CD14-positive monocyte (primary cell): ENCODE measurements around the gene PAX8. TPM values are rescaled to one million over a fixed set of nuclear protein-coding genes. Genes with fewer than 3 reads are reported as not detected.

Source experiments
- DNase-seq, 3 donors: peaks; one replicate each; pipeline ENCODE4 v3.0.0-alpha.2; 2011 to 2022
- H2AFZ ChIP-seq: 2 replicates; pipeline ENCODE4 v1.6.0; 2012; ENCODE audit warnings: mild to moderate bottlenecking, low read depth, low read length, inconsistent platforms; ENCODE audit not compliant: insufficient read depth, poor library complexity, severe bottlenecking
- H3K27ac ChIP-seq, 2 donors: 1 replicate in 1 of 2; 2 replicates in 1 of 2; pipeline ENCODE4 v1.5.1; 2012 to 2013; ENCODE audit warnings: low read length in 2 of 2, control low read depth in 1 of 2, inconsistent platforms in 1 of 2, low read depth in 1 of 2, mild to moderate bottlenecking in 1 of 2
- H3K27me3 ChIP-seq, 2 donors: one replicate each; pipeline versions ENCODE4 v1.6.0 to v1.6.1; 2011 to 2013; ENCODE audit warnings: low read length in 2 of 2; ENCODE audit not compliant: control insufficient read depth in 2 of 2, insufficient read depth in 2 of 2
- H3K36me3 ChIP-seq, 2 donors: replicated peaks in 1 of 2; 1 replicate in 1 of 2; 2 replicates in 1 of 2; pipeline versions ENCODE4 v1.5.1 to v1.6.1; 2012 to 2013; ENCODE audit warnings: low read length in 2 of 2, control low read depth in 1 of 2, inconsistent platforms in 1 of 2, mild to moderate bottlenecking in 1 of 2; ENCODE audit not compliant: insufficient read depth in 2 of 2, control insufficient read depth in 1 of 2
- H3K4me1 ChIP-seq, 2 donors: 1 replicate in 1 of 2; 2 replicates in 1 of 2; pipeline versions ENCODE4 v1.5.1 to v1.6.1; 2012 to 2013; ENCODE audit warnings: low read length in 2 of 2, control low read depth in 1 of 2, inconsistent platforms in 1 of 2, mild to moderate bottlenecking in 1 of 2, moderate library complexity in 1 of 2; ENCODE audit not compliant: insufficient read depth in 2 of 2, control insufficient read depth in 1 of 2
- H3K4me2 ChIP-seq: replicated peaks from 2 replicates; pipeline ENCODE3; 2012; ENCODE audit warnings: low read length, moderate library complexity, mild to moderate bottlenecking; ENCODE audit not compliant: poor library complexity, severe bottlenecking; ENCODE audit errors: extremely low read depth
- H3K4me3 ChIP-seq, 3 experiments: fragments of 200-600 bp in 1 of 3; sonication (generic) in 1 of 3; replicated peaks in 1 of 3; 1 replicate in 2 of 3; 2 replicates in 1 of 3; pipeline ENCODE4 v1.5.1; 2011 to 2013; ENCODE audit warnings: low read length in 3 of 3, mild to moderate bottlenecking in 3 of 3, control low read depth in 2 of 3, low read depth in 2 of 3, inconsistent platforms in 1 of 3, moderate library complexity in 1 of 3
- H3K79me2 ChIP-seq: 2 replicates; pipeline ENCODE4 v1.6.0; 2012; ENCODE audit warnings: mild to moderate bottlenecking, control low read depth, inconsistent platforms, low read length, moderate library complexity; ENCODE audit not compliant: insufficient read depth
- H3K9ac ChIP-seq: 2 replicates; pipeline ENCODE4 v1.6.0; 2017; ENCODE audit warnings: low read length, mild to moderate bottlenecking; ENCODE audit not compliant: insufficient read depth, poor library complexity, severe bottlenecking
- H3K9me3 ChIP-seq, 2 donors: replicated peaks in 1 of 2; 1 replicate in 1 of 2; 2 replicates in 1 of 2; pipeline versions ENCODE4 v1.5.1 to v1.6.1; 2012 to 2013; ENCODE audit warnings: low read length in 2 of 2, control low read depth in 1 of 2; ENCODE audit not compliant: control insufficient read depth in 1 of 2, insufficient read depth in 1 of 2
- H4K20me1 ChIP-seq: 2 replicates; pipeline ENCODE4 v1.6.0; 2012; ENCODE audit warnings: mild to moderate bottlenecking, low read length, control low read depth, moderate library complexity; ENCODE audit not compliant: insufficient read depth
- H3K27ac Mint-ChIP-seq, 7 donors: one replicate each; pipeline ENCODE4 v1.8.0; 2020; ENCODE audit warnings: mild to moderate bottlenecking in 7 of 7, mixed read lengths in 7 of 7, moderate library complexity in 6 of 7, inconsistent platforms in 2 of 7
- H3K27me3 Mint-ChIP-seq, 3 donors: one replicate each; pipeline ENCODE4 v1.8.0; 2021 to 2022; ENCODE audit warnings: low read depth in 3 of 3, mild to moderate bottlenecking in 3 of 3, mixed read lengths in 3 of 3, moderate library complexity in 3 of 3, inconsistent platforms in 1 of 3
- H3K36me3 Mint-ChIP-seq, 2 donors: one replicate each; pipeline ENCODE4 v1.8.0; 2020; ENCODE audit warnings: mixed read lengths in 2 of 2, inconsistent platforms in 1 of 2, mild to moderate bottlenecking in 1 of 2
- H3K4me1 Mint-ChIP-seq: one replicate; pipeline ENCODE4 v1.8.0; 2020; ENCODE audit warnings: mild to moderate bottlenecking, mixed read lengths
- H3K4me3 Mint-ChIP-seq, 2 donors: one replicate each; pipeline ENCODE4 v1.8.0; 2020; ENCODE audit warnings: mild to moderate bottlenecking in 2 of 2, mixed read lengths in 2 of 2, moderate library complexity in 1 of 2
- H3K9me3 Mint-ChIP-seq, 7 donors: one replicate each; pipeline ENCODE4 v1.8.0; 2020 to 2022; ENCODE audit warnings: mixed read lengths in 7 of 7, mild to moderate bottlenecking in 6 of 7, moderate library complexity in 6 of 7, inconsistent platforms in 2 of 7
- WGBS: methylation state at CpG from one replicate; pipeline ENCODE4 v1.1.5; 2013; ENCODE audit warnings: missing lambda C conversion rate; ENCODE audit not compliant: insufficient coverage; 5-methylcytosine and 5-hydroxymethylcytosine counted together
- intact Hi-C, 2 donors: fragments of 100-400 bp; cut with micrococcal nuclease; formaldehyde crosslinking; loops; one replicate each; pipeline versions ENCODE4 v1.15.0 to v1.15.1; 2023
- polyA plus RNA-seq, 3 donors: library from polyadenylated mRNA; depleted of rRNA in 1 of 3; unstranded in 2 of 3; stranded (reverse) in 1 of 3; fragments of 300-500 nt in 2 of 3; fragments of >200 nt in 1 of 3; fragmentation: Illumina TruSeq in 2 of 3; gene quantifications; 1 replicate in 2 of 3; 2 replicates in 1 of 3; pipeline ENCODE4 v1.2.3, GENCODE V29; 2012 to 2021
- TF ChIP-seq, protein P1 (sequence below): fragments of 200-600 bp; IDR thresholded peaks from one replicate; pipeline ENCODE4 v1.8.0; 2022; ENCODE audit warnings: antibody characterized with exemption, mild to moderate bottlenecking

Gene PAX8
- polyA plus RNA-seq, 3 donors: 0.26 to 0.47 (median 0.36) TPM

DNA sequence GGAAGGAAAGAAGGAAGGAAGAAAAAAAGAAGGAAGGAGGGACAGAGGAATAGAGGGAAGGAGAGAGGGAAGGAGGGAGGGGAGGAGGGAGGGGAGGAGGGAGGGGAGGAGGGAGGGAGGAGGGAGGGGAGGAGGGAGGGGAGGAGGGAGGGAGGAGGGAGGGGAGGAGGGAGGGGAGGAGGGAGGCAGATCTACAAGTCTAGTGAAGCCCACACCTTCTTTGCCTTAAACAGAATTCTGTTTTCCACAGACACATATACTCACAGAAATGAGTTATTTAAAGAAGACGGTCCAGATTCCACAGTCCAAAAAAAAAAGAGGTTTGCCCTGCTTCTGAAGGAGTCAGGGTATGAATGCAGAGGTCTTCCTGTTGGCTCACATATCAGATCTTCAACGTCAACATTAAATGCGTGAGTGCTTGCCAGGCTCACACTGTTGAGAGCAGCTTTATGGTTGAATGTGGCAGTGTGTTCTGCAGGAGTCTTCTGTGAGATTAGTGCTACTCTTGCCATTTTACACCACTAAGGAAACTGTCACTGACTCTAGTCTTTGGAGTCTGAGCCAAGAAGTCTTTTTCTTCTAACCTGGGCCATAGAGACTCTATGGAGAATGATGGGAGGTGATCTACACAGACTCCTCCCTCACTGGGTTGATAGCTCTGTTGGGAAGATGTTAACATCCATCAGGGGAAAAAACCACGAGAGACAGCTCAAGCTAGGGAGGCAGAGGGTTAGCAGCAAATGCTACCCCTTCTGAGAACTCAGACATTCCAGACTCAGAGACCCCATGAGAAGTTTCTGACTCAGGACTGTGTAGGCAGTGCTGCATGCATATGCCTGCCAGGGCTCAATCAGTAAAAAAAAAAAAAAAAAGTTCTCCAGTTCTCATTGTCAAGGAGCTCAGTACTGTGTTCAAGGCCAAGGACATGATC, 23.3 kb downstream of the PAX8 start:
- peaks cover 51% of the 10 kb centered on the region for H3K4me1 Mint-ChIP-seq
- Histone ChIP-seq H3K4me3 (no peak overlapping the region), H3K36me3 (no peaks in the 10 kb centered on the region), H3K4me2 (no peak overlapping the region), H3K27ac (no peak overlapping the region), H3K4me1 (peaks cover 28 to 51% of the 10 kb centered on the region in 2 donors), H3K79me2 (no peaks in the 10 kb centered on the region), H3K9ac (no peak overlapping the region), H3K27me3 (no peaks in the 10 kb centered on the region), H4K20me1 (no peaks in the 10 kb centered on the region), H2AFZ (no peak overlapping the region), H3K9me3 (no peaks in the 10 kb centered on the region)
- H3K4me3 Mint-ChIP-seq: no peak overlapping the region
- intact Hi-C loops: no loop called here
- peaks cover 0 to 6% (median 2%) of the 10 kb centered on the region in 7 donors for H3K9me3 Mint-ChIP-seq
- TF ChIP-seq, protein P1, sequence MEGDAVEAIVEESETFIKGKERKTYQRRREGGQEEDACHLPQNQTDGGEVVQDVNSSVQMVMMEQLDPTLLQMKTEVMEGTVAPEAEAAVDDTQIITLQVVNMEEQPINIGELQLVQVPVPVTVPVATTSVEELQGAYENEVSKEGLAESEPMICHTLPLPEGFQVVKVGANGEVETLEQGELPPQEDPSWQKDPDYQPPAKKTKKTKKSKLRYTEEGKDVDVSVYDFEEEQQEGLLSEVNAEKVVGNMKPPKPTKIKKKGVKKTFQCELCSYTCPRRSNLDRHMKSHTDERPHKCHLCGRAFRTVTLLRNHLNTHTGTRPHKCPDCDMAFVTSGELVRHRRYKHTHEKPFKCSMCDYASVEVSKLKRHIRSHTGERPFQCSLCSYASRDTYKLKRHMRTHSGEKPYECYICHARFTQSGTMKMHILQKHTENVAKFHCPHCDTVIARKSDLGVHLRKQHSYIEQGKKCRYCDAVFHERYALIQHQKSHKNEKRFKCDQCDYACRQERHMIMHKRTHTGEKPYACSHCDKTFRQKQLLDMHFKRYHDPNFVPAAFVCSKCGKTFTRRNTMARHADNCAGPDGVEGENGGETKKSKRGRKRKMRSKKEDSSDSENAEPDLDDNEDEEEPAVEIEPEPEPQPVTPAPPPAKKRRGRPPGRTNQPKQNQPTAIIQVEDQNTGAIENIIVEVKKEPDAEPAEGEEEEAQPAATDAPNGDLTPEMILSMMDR: no peak
- no peak for DNase-seq
- peak overlapping the region in 1 of 7 donors; percentile 20 for H3K27ac Mint-ChIP-seq
- peaks cover 3 to 10% of the 10 kb centered on the region in 2 donors for H3K36me3 Mint-ChIP-seq
- H3K27me3 Mint-ChIP-seq: peaks cover 1 to 3% (median 2%) of the 10 kb centered on the region in 3 donors
- no CpG with 5 or more reads among the region's 4 CpGs for WGBS

GRCh38 chr2:113253453-113253852, 25.3 kb downstream of the PAX8 start:
- intact Hi-C loops: loop anchor here in 1 of 2 donors (5.0 kb wide), 1 partner anchor 114 kb away; no protein-coding TSS in a partner anchor
- no peaks in the 10 kb centered on the region for H3K27me3 ChIP-seq
- H3K27ac ChIP-seq: no peak overlapping the region
- TF ChIP-seq, protein P1: no peak
- no peak overlapping the region for H3K9ac ChIP-seq
- H3K79me2 ChIP-seq: no peaks in the 10 kb centered on the region
- H3K4me2 ChIP-seq: no peak overlapping the region
- peaks cover 16 to 31% of the 10 kb centered on the region in 2 donors for H3K4me1 ChIP-seq
- H3K4me3 ChIP-seq: no peak overlapping the region
- no peak overlapping the region for H2AFZ ChIP-seq
- H3K4me3 Mint-ChIP-seq: no peak overlapping the region
- peaks cover 40% of the 10 kb centered on the region for H3K4me1 Mint-ChIP-seq
- H3K27me3 Mint-ChIP-seq: peaks cover 1 to 3% (median 2%) of the 10 kb centered on the region in 3 donors
- H3K27ac Mint-ChIP-seq: no peak overlapping the region
- peaks cover 3 to 7% of the 10 kb centered on the region in 2 donors for H3K36me3 Mint-ChIP-seq
- DNase-seq: no peak
- 96% methylated on average over 2 of the region's 4 CpGs for WGBS
- no peaks in the 10 kb centered on the region for H4K20me1 ChIP-seq
- no peaks in the 10 kb centered on the region for H3K36me3 ChIP-seq
- peaks cover 0 to 6% (median 2%) of the 10 kb centered on the region in 7 donors for H3K9me3 Mint-ChIP-seq
- no peaks in the 10 kb centered on the region for H3K9me3 ChIP-seq
